GM21526 (cell line): ENCODE measurements around the gene JTB.
A peak's percentile ranks its signal among the peaks of the same experiment; 100 is the strongest.

Experiments
- ATAC-seq: cut with Tn5 transposase; IDR thresholded peaks from one replicate; pipeline ENCODE4 v1.9.1; 2021; ENCODE audit warnings: moderate library complexity; ENCODE audit not compliant: unreplicated experiment, low FRiP score

The JTB gene

GRCh38 chr1:153956997-153957715, 20.3 kb downstream of the JTB start:
- no peak for ATAC-seq

- ATAC-seq = no peak
Measured at GRCh38 chr1:153954826-153955225, 22.6 kb downstream of the JTB start.

GRCh38 chr1:153953859-153954365, 23.6 kb downstream of the JTB start:
- ATAC-seq = no peak

GRCh38 chr1:153951801-153952200, 25.7 kb downstream of the JTB start:
- ATAC-seq = no peak

- no peak for ATAC-seq
Measured at GRCh38 chr1:153951183-153951582, 26.3 kb downstream of the JTB start.

GRCh38 chr1:153946622-153947241, 30.7 kb downstream of the JTB start, which contains the start of gene DENND4B:
DENND4B (minus strand) TSS chr1:153946718; CDS start chr1:153944374, 2,344 bp downstream.
- peak; percentile 48 for ATAC-seq

- ATAC-seq = peak; percentile 47
Measured at GRCh38 chr1:153945795-153946621, 31.5 kb downstream of the JTB start.

- ATAC-seq = peak; percentile 27
Measured at GRCh38 chr1:153945131-153945794, 32.2 kb downstream of the JTB start.

GRCh38 chr1:153944827-153945117, 32.7 kb downstream of the JTB start:
- no peak for ATAC-seq

GRCh38 chr1:153944005-153944826, 33.3 kb downstream of the JTB start:
- ATAC-seq = no peak

- no peak for ATAC-seq
Measured at GRCh38 chr1:153942766-153943549, 34.5 kb downstream of the JTB start.

GRCh38 chr1:153941826-153942725, 35.4 kb downstream of the JTB start:
- no peak for ATAC-seq

- no peak for ATAC-seq
Measured at GRCh38 chr1:153940756-153941155, 36.7 kb downstream of the JTB start.

GRCh38 chr1:153939476-153939875, 38.0 kb downstream of the JTB start:
- ATAC-seq = no peak

- ATAC-seq = no peak
Measured at GRCh38 chr1:153938996-153939395, 38.5 kb downstream of the JTB start.

- ATAC-seq = no peak
Measured at GRCh38 chr1:153937331-153937730, 40.1 kb downstream of the JTB start.

- ATAC-seq = no peak
Measured at GRCh38 chr1:153936011-153936802, 41.3 kb downstream of the JTB start.
